Measurements from ENCODE around the gene RS1. TPM values are rescaled to one million over a fixed set of nuclear protein-coding genes. Genes with fewer than 3 reads are reported as not detected.

Gene RS1
- total RNA-seq, 2 donors from 2014 or later = not detected

DNA sequence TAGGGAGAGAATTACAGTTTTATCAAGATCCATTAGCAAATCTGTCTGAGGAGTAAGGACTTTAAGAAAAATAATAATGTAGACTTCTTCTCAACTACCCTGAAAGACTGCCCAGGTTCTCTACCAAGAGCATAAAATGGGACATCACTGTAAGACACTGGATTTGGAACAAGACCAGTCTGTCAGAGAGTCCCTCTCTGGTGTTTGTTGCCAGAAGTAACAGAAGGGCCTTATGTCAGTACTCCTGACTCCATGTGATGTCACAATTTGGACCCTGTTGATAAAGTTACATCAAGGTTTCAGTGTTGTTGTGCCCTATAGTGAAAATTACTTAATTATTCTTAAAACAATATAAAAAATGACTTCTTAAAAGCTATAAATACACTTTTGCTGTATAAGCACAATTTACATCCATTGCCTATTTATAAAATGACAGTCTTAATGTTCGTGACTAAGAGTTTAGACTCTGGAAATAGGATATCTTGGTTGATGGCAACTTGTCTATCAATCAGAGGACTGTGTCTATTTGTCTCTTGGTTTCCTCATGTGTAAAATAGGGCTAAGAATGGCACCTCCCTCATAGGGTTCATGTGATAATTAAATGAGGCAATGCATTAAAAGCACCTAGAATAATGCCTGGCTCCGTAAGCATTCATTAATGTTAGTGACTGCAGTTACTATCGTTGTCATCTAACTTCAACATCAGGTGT is 57.8 kb downstream of the RS1 start:
- no peak overlapping the region for H3K27ac Mint-ChIP-seq
- H3K36me3 Mint-ChIP-seq = peaks cover 5% of the 10 kb centered on the region
- H3K9me3 Mint-ChIP-seq = no peaks in the 10 kb centered on the region
- H3K4me3 Mint-ChIP-seq = no peak overlapping the region
- peaks cover 5 to 6% of the 10 kb centered on the region in 2 donors for H3K4me1 Mint-ChIP-seq (ENCODE audit: low read depth in 2 of 2)
- no peaks in the 10 kb centered on the region for H3K27me3 Mint-ChIP-seq
- ATAC-seq (no peak), DNase-seq (ENCODE audit: low spot score) (no peak)

DNA sequence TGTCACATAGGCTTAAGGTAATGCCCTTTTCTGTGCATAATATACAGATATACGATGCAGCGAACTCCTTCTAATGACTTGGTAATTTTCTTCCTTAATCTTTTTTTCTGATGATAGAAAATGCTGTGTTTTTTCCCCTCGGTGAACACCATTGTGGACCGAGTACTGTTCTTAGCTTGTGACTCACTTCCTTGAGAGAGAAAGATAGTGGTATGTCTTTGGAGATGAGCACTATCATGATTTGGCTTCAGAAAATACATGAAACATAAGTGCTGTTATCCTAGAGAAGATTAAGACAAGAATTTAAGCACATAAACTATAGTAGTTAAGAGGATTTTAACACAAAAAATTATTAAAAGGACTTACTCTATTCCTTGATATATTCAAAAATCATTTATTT is 63.9 kb downstream of the RS1 start:
- no peaks in the 10 kb centered on the region for H3K9me3 Mint-ChIP-seq
- H3K27ac Mint-ChIP-seq = no peak overlapping the region
- H3K27me3 Mint-ChIP-seq = no peaks in the 10 kb centered on the region
- H3K4me1 Mint-ChIP-seq (ENCODE audit: low read depth in 2 of 2) = no peaks in the 10 kb centered on the region
- ATAC-seq (no peak), DNase-seq (ENCODE audit: low spot score) (no peak)
- H3K4me3 Mint-ChIP-seq = no peak overlapping the region
- H3K36me3 Mint-ChIP-seq = peaks cover 5% of the 10 kb centered on the region

DNA sequence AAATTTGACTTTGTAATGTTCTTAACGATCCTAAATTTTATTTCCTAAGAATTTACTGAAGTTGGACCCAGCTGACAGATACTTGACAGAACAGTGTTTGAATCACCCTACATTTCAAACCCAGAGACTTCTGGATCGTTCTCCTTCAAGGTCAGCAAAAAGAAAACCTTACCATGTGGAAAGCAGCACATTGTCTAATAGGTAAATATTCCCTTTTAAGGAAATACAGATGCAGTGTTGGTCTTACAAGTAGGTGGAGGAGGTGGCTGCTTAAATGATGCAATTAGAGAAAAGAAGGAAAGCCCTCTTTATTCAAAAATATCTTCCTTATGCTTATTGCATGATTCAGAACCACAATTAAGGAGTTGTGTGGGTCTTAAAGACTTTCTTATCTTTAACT is 73.5 kb downstream of the RS1 start:
- Mint-ChIP-seq H3K36me3 (no peaks in the 10 kb centered on the region), H3K4me3 (no peak overlapping the region), H3K27ac (no peak overlapping the region), H3K9me3 (no peaks in the 10 kb centered on the region), H3K27me3 (no peaks in the 10 kb centered on the region), H3K4me1 (ENCODE audit: low read depth in 2 of 2) (no peaks in the 10 kb centered on the region)
- DNase-seq (ENCODE audit: low spot score) (no peak), ATAC-seq (no peak)

- H3K27ac Mint-ChIP-seq = no peak overlapping the region
- H3K9me3 Mint-ChIP-seq = no peaks in the 10 kb centered on the region
- H3K36me3 Mint-ChIP-seq = peaks cover 5% of the 10 kb centered on the region
- H3K4me1 Mint-ChIP-seq (ENCODE audit: low read depth in 2 of 2) = no peaks in the 10 kb centered on the region
- no peaks in the 10 kb centered on the region for H3K27me3 Mint-ChIP-seq
- no peak overlapping the region for H3K4me3 Mint-ChIP-seq
- DNase-seq (ENCODE audit: low spot score) = no peak
- ATAC-seq = no peak
Observed at GRCh38 chrX:18596096-18596495, 75.8 kb downstream of the RS1 start.

DNA sequence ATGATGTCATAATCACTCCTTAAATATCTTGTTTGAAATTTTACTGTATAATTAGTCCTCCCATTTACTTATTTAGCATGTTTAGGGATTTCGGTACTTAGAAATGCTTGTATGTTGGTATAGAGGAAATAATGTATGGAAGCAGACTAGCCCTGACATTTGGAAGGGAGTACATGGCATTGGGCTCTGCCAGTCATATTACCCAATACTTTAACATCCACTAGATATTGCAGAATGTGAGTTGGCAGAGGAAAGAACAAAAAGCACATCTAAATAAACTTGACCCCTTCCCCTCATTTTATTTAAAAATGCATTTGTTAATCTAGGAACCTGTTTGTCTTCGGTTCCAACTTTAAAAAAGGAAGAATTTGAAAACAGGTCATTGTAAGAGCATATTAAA is 77.8 kb downstream of the RS1 start:
- H3K27ac Mint-ChIP-seq = no peak overlapping the region

DNA sequence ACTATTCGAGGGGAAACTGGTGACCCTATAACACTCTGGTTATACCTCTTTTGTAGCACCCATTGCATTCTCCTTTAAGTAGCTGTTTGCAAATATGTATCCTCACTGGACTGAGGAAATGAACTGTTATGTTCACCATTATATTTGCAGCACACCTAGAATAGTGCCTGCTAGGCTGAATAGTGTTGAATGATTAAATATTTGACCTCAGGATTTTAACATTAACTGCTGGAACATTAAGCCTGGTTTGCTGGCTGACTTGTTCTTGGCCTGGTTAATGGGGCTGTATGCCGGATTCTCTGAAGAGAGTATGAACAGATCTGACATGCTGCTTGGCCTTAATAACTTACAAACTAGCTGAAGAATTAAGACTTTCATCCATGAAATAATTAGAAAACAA is 80.1 kb downstream of the RS1 start:
- Mint-ChIP-seq H3K4me3 (no peak overlapping the region), H3K27me3 (no peaks in the 10 kb centered on the region), H3K4me1 (ENCODE audit: low read depth in 2 of 2) (no peaks in the 10 kb centered on the region), H3K36me3 (peaks cover 6% of the 10 kb centered on the region), H3K9me3 (no peaks in the 10 kb centered on the region), H3K27ac (no peak overlapping the region)
- DNase-seq (ENCODE audit: low spot score) = no peak
- no peak for ATAC-seq

More for the DNA sequence above, 77.8 kb downstream of the RS1 start:
- H3K36me3 Mint-ChIP-seq = peaks cover 6% of the 10 kb centered on the region
- no peaks in the 10 kb centered on the region for H3K9me3 Mint-ChIP-seq
- H3K4me3 Mint-ChIP-seq = no peak overlapping the region
- H3K27me3 Mint-ChIP-seq = no peaks in the 10 kb centered on the region
- DNase-seq (ENCODE audit: low spot score) (no peak), ATAC-seq (no peak)
- H3K4me1 Mint-ChIP-seq (ENCODE audit: low read depth in 2 of 2) = no peaks in the 10 kb centered on the region

Other genes with a start within 250 kb of the RS1 start
- gene CDKL5, start 246.5 kb downstream of the RS1 start, total RNA-seq = 1 to 10 TPM; 1.5 to 2.2 TPM
- not detected for gene PPEF1, start 35.5 kb upstream of the RS1 start, total RNA-seq

Measured in natural killer cell treated with Interleukin-12 subunit alpha and Interleukin-12 subunit beta and Interleukin-15 and Interleukin-18, amount 100 ng/mL, for 72 hours (primary cell).